Heart left ventricle (tissue), 16 donors: Measurements from ENCODE around the gene PRKAG2. TPM values are rescaled to one million over a fixed set of nuclear protein-coding genes. Genes with fewer than 3 reads are reported as not detected.

Source experiments
- ATAC-seq, 4 donors: fragments of 200-7000 bp; cut with Tn5 transposase; one replicate each; pipeline ENCODE4 v1.9.1; 2020 to 2022; ENCODE audit warnings: moderate library complexity in 4 of 4, mild to moderate bottlenecking in 3 of 4, moderate number of reproducible peaks in 1 of 4
- DNase-seq, 5 donors: peaks; one replicate each; pipeline ENCODE4 v3.0.0-alpha.2; 2020
- H3K27ac ChIP-seq, 12 donors: fragments of 200-600 bp; sonication (generic) in 4 of 12; one replicate each; pipeline versions ENCODE4 v1.5.0 to v1.8.0; 2016 to 2022; ENCODE audit warnings: mild to moderate bottlenecking in 2 of 12
- H3K27me3 ChIP-seq, 9 donors: fragments of 200-600 bp; sonication (generic) in 2 of 9; one replicate each; pipeline versions ENCODE4 v1.5.1 to v1.8.0; 2016 to 2022; ENCODE audit warnings: mild to moderate bottlenecking in 3 of 9
- H3K36me3 ChIP-seq, 9 donors: fragments of 200-600 bp; sonication (generic) in 2 of 9; one replicate each; pipeline versions ENCODE4 v1.5.0 to v1.8.0; 2018 to 2022; ENCODE audit warnings: mild to moderate bottlenecking in 2 of 9
- H3K4me1 ChIP-seq, 12 donors: fragments of 200-600 bp; sonication (generic) in 4 of 12; one replicate each; pipeline versions ENCODE4 v1.5.0 to v1.8.0; 2016 to 2022; ENCODE audit warnings: mild to moderate bottlenecking in 3 of 12
- H3K4me3 ChIP-seq, 12 donors: fragments of 200-600 bp; sonication (generic) in 4 of 12; one replicate each; pipeline versions ENCODE4 v1.5.0 to v1.8.0; 2017 to 2022; ENCODE audit warnings: mild to moderate bottlenecking in 9 of 12, moderate library complexity in 4 of 12
- H3K9me3 ChIP-seq, 12 donors: fragments of 200-600 bp; sonication (generic) in 4 of 12; one replicate each; pipeline versions ENCODE4 v1.5.0 to v1.8.0; 2016 to 2022; ENCODE audit warnings: mild to moderate bottlenecking in 1 of 12
- CTCF ChIP-seq, 12 donors: fragments of 200-600 bp; sonication (generic) in 4 of 12; IDR thresholded peaks; one replicate each; pipeline versions ENCODE4 v1.5.0 to v1.8.0; 2018 to 2022; ENCODE audit warnings: antibody characterized with exemption in 12 of 12, mild to moderate bottlenecking in 5 of 12
- POLR2A ChIP-seq, 2 donors: fragments of 450-650 bp; IDR thresholded peaks; one replicate each; pipeline ENCODE4 v1.6.1; 2017; ENCODE audit warnings: antibody characterized with exemption in 2 of 2, mild to moderate bottlenecking in 2 of 2, moderate library complexity in 2 of 2
- WGBS, 4 donors: extraction: QIAGEN DNeasy Blood & Tissue Kit in 2 of 4; methylation state at CpG; one replicate each; pipeline versions ENCODE4 v1.1.5 to v1.1.7; 2013 to 2018; 5-methylcytosine and 5-hydroxymethylcytosine counted together
- intact Hi-C, 10 donors: fragments of 100-400 bp; cut with DNase I; formaldehyde crosslinking; loops; one replicate each; pipeline versions ENCODE4 v1.11.1 to v1.14.2; 2022
- polyA plus RNA-seq, 2 donors: library from polyadenylated mRNA; stranded (reverse); fragments of 200-250 nt; gene quantifications; one replicate each; pipeline ENCODE4 v1.2.3, GENCODE V29; 2013
- total RNA-seq, 9 donors: library from RNA; depleted of rRNA in 2 of 9; stranded (reverse); fragments of >200 nt in 2 of 9; fragmentation: NEBNext Ultra II Directional in 3 of 9; extraction: Animal tissue kit (Norgen Biotek cat#: 25700) in 3 of 9; gene quantifications; one replicate each; pipeline versions ENCODE4 v1.1.0 to v1.2.4, GENCODE V29; 2016 to 2023
- donor health status: ischemic (EF 13 %, LVEDD 7.1; RV severe dilation, severe dysfunction).
- donor health status: healthy with polysubstance abuse.
- donor health status: DM: no; HTN: yes; CAD: no.
- donor health status: DM: no; HTN: no; CAD: no.
- donor health status: ischemic (EF 25% LVEDD 6.9; RV normal size, moderate dysfunction).
- donor health status: ischemic (EF 25% LVEDD 5.7; RV mildly dilated, moderate dysfunction).
- donor health status: healthy.
- donor health status: DM: yes; HTN: yes; CAD: no.
- donor health status: ischemic (EF 35%, LVEDD 5.7; RV mildly dilated, moderate dysfunction).
- donor health status: nonischemic (EF 11% LVEDD 7.7; RV severe dilation, severe dysfunction).
- donor health status: DM: yes; HTN: yes; CAD: no.
- donor health status: PGD.
- donor health status: ischemic (EF 29% LVEDD 5.4; RV normal size, mild dysfunction).
- donor health status: nonischemic (EF 23%, LVEDD 6.1; RV moderate dilation, normal function).

The PRKAG2 gene
- total and polyA plus RNA-seq, 11 donors = 50.2 to 179 (median 108) TPM

- TF ChIP-seq CTCF (IDR thresholded peaks at IDR 0.05) (no peak), POLR2A (IDR thresholded peaks at IDR 0.05) (no peak)
- H3K4me1 ChIP-seq = peaks cover 0 to 49% (median 17%) of the 10 kb centered on the region in 12 donors
- no peak overlapping the region for H3K4me3 ChIP-seq
- peaks cover 0 to 10% (median 0%) of the 10 kb centered on the region in 9 donors for H3K36me3 ChIP-seq
- 59 to 77% (median 69%) methylated on average over 5 to 6 of the region's 6 CpGs for WGBS, 4 donors
- ATAC-seq (peak; percentile 38 to 63 (median 50)), DNase-seq (no peak)
- H3K27ac ChIP-seq = peak overlapping the region in 9 of 12 donors; percentile 18 to 75 (median 67)
- H3K27me3 ChIP-seq = no peaks in the 10 kb centered on the region
- intact Hi-C loops = no loop called here
- no peaks in the 10 kb centered on the region for H3K9me3 ChIP-seq
Measured at GRCh38 chr7:151678227-151678604, 198.7 kb downstream of the PRKAG2 start.

GRCh38 chr7:151677581-151678226, 199.2 kb downstream of the PRKAG2 start:
- no peak overlapping the region for H3K4me3 ChIP-seq
- H3K4me1 ChIP-seq = peaks cover 0 to 50% (median 20%) of the 10 kb centered on the region in 12 donors
- intact Hi-C loops = no loop called here
- no peak for TF ChIP-seq CTCF (IDR thresholded peaks at IDR 0.05)
- no peak for TF ChIP-seq POLR2A (IDR thresholded peaks at IDR 0.05)
- 56 to 65% (median 59%) methylated on average over 14 of the region's 14 CpGs for WGBS, 4 donors
- H3K9me3 ChIP-seq = no peaks in the 10 kb centered on the region
- H3K36me3 ChIP-seq = peaks cover 0 to 10% (median 0%) of the 10 kb centered on the region in 9 donors
- ATAC-seq (peak in 3 of 4 donors; percentile 8 to 19 (median 19)), DNase-seq (no peak)
- no peaks in the 10 kb centered on the region for H3K27me3 ChIP-seq
- peak overlapping the region in 9 of 12 donors; percentile 18 to 75 (median 67) for H3K27ac ChIP-seq

- WGBS, 4 donors = 63 to 79% (median 65%) methylated on average over 11 of the region's 11 CpGs
- H3K27ac ChIP-seq = peak overlapping the region in 6 of 12 donors; percentile 14 to 75 (median 62)
- peaks cover 0 to 53% (median 22%) of the 10 kb centered on the region in 12 donors for H3K4me1 ChIP-seq
- no peaks in the 10 kb centered on the region for H3K9me3 ChIP-seq
- DNase-seq = peak in 3 of 5 donors; percentile 50 to 59 (median 58)
- no peak for TF ChIP-seq CTCF (IDR thresholded peaks at IDR 0.05)
- no peak for TF ChIP-seq POLR2A (IDR thresholded peaks at IDR 0.05)
- peaks cover 0 to 10% (median 0%) of the 10 kb centered on the region in 9 donors for H3K36me3 ChIP-seq
- intact Hi-C loops = no loop called here
- no peaks in the 10 kb centered on the region for H3K27me3 ChIP-seq
- H3K4me3 ChIP-seq = no peak overlapping the region
- peak in 2 of 4 donors; percentile 27 to 42 for ATAC-seq
Measured at GRCh38 chr7:151676759-151677158, 200.2 kb downstream of the PRKAG2 start.

- 83 to 92% (median 90%) methylated on average over 26 of the region's 26 CpGs for WGBS, 4 donors
- TF ChIP-seq CTCF (IDR thresholded peaks at IDR 0.05) = no peak
- TF ChIP-seq POLR2A (IDR thresholded peaks at IDR 0.05) = no peak
Measured at GRCh38 chr7:151675196-151675920, 201.6 kb downstream of the PRKAG2 start.

More at GRCh38 chr7:151675196-151675920, 201.6 kb downstream of the PRKAG2 start:
- ATAC-seq (no peak), DNase-seq (no peak)
- H3K9me3 ChIP-seq = no peaks in the 10 kb centered on the region
- H3K27me3 ChIP-seq = no peaks in the 10 kb centered on the region
- peaks cover 0 to 10% (median 0%) of the 10 kb centered on the region in 9 donors for H3K36me3 ChIP-seq
- H3K27ac ChIP-seq = no peak overlapping the region
- intact Hi-C loops = no loop called here
- H3K4me1 ChIP-seq = peaks cover 0 to 57% (median 23%) of the 10 kb centered on the region in 12 donors
- no peak overlapping the region for H3K4me3 ChIP-seq
